Measurements from ENCODE around the gene EOGT.

EOGT gene
- 16.5 to 26.6 (median 24.6) reads per million in 3 donors for total RNA-seq

DNA sequence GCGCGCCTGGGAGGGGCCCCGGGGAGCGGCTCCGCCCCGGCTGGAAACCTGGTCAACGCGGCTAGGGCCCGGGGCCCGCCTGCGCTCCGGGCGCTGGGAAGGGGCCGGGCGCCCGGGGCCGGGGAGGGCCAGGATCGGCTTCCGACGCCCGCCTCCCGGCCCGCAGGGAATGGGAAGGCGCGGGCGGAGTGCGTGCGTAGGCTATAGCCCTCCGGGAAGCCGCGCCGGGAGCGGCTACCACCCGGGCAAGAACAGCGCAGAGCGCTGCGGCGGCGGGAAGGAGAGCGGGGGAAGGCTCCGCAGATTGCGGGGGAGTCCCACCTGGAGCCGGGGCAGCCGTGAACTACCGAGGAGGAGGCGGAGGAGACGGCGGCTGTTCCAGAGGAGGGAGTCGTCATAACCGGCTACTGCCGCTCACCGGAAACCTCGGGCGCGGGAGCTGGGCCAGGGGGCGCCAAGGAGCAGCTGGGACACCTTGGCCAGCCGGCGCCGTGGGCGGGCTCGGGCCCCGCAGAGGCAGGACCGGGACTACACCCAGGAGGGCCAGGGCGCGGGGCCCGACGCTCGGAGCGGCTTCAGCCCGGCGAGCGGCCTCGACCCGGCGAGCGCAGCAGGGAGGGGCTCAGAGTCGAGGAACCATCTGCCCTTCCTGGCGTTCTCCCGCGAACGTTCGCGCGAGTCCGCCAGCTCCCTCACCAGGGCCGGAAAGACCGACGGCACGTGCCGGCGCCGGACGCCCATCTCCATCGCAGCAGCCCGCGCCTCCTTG, at the start of gene EOGT:
Gene EOGT, minus strand, starts transcription at position 432 of the 769 bp plus-strand sequence. CDS start 3,838 bp downstream, outside the sequence.
- peak; percentile 68 to 76 (median 72) for DNase-seq
- peak within 1 kb of the TSS; percentile 61 for H3K27ac ChIP-seq (ENCODE audit: insufficient read depth, low read length, poor library complexity, severe bottlenecking)

DNA sequence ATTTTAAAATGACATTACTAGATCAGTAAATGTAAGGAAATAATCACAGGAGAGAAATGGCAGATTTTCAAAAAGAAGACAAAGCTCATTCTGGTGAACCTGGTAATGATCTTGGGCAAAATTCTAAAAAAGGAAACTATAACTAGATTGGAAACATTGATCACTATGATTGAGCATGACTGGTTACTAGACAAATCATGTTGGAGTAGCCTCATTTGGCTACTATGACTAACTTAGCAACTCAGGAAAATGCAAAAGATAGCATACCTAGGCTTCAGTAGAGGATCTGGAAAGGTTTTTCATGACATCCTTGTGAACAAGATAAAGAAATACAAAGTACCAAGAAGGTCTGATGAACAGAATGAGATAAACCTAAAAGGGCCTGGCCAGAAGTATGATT, 46.2 kb upstream of the EOGT start:
- peak overlapping the region; percentile 64 for H3K27ac ChIP-seq (ENCODE audit: insufficient read depth, low read length, poor library complexity, severe bottlenecking)
- H3K9me3 ChIP-seq (ENCODE audit: control insufficient read depth, low read length), result no peaks in the 10 kb centered on the region
- H3K36me3 ChIP-seq (ENCODE audit: control insufficient read depth, insufficient read depth, low read length), result peaks cover 30% of the 10 kb centered on the region
- peaks cover 18% of the 10 kb centered on the region for H3K4me1 ChIP-seq (ENCODE audit: control insufficient read depth, insufficient read depth, low read length, poor library complexity, severe bottlenecking)
- no peaks in the 10 kb centered on the region for H3K27me3 ChIP-seq (replicated peaks; ENCODE audit: control insufficient read depth, insufficient read depth, low read length, poor library complexity, severe bottlenecking)
- DNase-seq, result no peak
- H3K4me3 ChIP-seq (ENCODE audit: insufficient read depth, low read depth, low read length, poor library complexity, severe bottlenecking), result no peak overlapping the region

More for the DNA sequence above, at the start of gene EOGT:
- Histone ChIP-seq H3K36me3 (ENCODE audit: control insufficient read depth, insufficient read depth, low read length) (peaks cover 6% of the 10 kb centered on the region), H3K4me3 (ENCODE audit: insufficient read depth, low read depth, low read length, poor library complexity, severe bottlenecking) (peak within 1 kb of the TSS; percentile 88), H3K4me1 (ENCODE audit: control insufficient read depth, insufficient read depth, low read length, poor library complexity, severe bottlenecking) (peaks cover 8% of the 10 kb centered on the region), H3K27me3 (replicated peaks; ENCODE audit: control insufficient read depth, insufficient read depth, low read length, poor library complexity, severe bottlenecking) (no peaks in the 10 kb centered on the region), H3K9me3 (ENCODE audit: control insufficient read depth, low read length) (no peaks in the 10 kb centered on the region)

DNA sequence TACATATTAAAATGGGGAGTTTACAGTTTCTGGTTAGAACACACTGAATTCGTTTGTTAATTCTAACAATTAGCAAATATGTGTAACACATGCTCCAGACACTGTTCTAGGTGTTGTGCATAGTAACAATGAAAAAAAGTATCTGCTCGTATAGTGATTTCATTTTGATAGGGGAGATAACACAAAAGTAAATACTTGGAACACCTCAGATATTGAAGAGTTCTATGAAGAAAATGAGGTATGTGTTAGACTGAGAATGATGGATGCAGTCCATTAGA, 45.4 kb upstream of the EOGT start:
- Histone ChIP-seq H3K27ac (ENCODE audit: insufficient read depth, low read length, poor library complexity, severe bottlenecking) (peak overlapping the region; percentile 64), H3K4me3 (ENCODE audit: insufficient read depth, low read depth, low read length, poor library complexity, severe bottlenecking) (no peak overlapping the region), H3K9me3 (ENCODE audit: control insufficient read depth, low read length) (no peaks in the 10 kb centered on the region), H3K27me3 (replicated peaks; ENCODE audit: control insufficient read depth, insufficient read depth, low read length, poor library complexity, severe bottlenecking) (no peaks in the 10 kb centered on the region), H3K4me1 (ENCODE audit: control insufficient read depth, insufficient read depth, low read length, poor library complexity, severe bottlenecking) (peaks cover 12% of the 10 kb centered on the region), H3K36me3 (ENCODE audit: control insufficient read depth, insufficient read depth, low read length) (peaks cover 30% of the 10 kb centered on the region)
- DNase-seq, result no peak

DNA sequence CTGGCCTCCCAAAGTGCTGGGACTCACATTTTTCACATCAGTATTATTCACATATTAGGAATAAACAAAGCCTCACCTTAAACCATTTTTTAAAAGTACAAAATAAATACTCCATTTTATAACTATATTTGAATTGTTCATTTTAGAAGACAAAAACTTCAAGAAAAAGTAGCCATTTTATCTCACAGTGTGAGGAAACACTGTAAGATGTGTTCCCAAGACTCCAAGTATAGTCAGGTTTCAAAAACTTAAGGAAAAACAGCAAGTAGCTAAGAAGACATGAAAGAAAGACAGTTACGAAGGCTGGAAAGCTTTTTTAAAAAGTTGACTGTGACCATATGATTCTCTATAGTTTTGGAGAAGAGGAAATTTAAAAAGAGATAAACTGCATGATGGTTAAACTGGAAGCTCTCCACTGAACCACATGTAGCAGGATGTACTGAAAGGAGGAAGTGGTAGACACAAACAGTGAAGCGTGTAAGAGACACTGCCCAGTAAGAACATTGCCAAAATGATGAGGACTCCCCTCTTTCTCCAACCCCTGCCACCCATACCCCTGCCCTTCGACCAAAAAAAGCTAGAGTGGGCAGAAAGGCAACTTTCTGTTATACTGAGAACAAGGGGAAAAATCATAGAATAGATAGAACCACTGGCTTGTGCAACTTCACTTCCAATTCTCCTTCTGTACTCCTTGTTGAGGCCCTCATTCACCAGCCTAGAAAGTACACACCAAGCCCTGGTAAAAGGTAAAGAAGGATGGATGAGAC, 44.9 kb upstream of the EOGT start:
- peak overlapping the region; percentile 64 for H3K27ac ChIP-seq (ENCODE audit: insufficient read depth, low read length, poor library complexity, severe bottlenecking)
- H3K4me1 ChIP-seq (ENCODE audit: control insufficient read depth, insufficient read depth, low read length, poor library complexity, severe bottlenecking), result peaks cover 10% of the 10 kb centered on the region
- peaks cover 30% of the 10 kb centered on the region for H3K36me3 ChIP-seq (ENCODE audit: control insufficient read depth, insufficient read depth, low read length)
- no peaks in the 10 kb centered on the region for H3K9me3 ChIP-seq (ENCODE audit: control insufficient read depth, low read length)
- no peaks in the 10 kb centered on the region for H3K27me3 ChIP-seq (replicated peaks; ENCODE audit: control insufficient read depth, insufficient read depth, low read length, poor library complexity, severe bottlenecking)
- H3K4me3 ChIP-seq (ENCODE audit: insufficient read depth, low read depth, low read length, poor library complexity, severe bottlenecking), result no peak overlapping the region
- no peak for DNase-seq

DNA sequence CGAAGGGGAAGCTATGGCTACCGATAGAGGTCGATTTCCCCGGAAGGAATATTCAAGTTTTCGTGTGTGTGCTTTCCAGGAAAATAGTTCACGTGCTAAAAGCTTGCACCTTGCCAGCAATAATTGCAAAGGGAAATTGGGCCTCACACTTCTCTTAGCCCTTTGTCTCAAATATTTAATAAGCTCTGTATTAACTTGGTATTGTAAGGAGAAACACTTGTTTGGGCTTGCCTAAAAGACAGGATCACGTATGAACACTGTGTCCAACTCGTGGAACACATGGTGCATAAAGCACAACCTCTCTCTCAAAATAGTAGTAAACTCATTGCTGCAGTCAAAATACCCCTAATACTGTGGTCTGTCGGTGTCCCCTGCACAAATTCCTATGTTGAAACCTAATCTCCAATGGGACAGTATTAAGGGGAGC, 39.0 kb upstream of the EOGT start:
- H3K4me3 ChIP-seq (ENCODE audit: insufficient read depth, low read depth, low read length, poor library complexity, severe bottlenecking), result peak overlapping the region; percentile 96
- H3K27me3 ChIP-seq (replicated peaks; ENCODE audit: control insufficient read depth, insufficient read depth, low read length, poor library complexity, severe bottlenecking), result no peaks in the 10 kb centered on the region
- no peak for DNase-seq
- no peaks in the 10 kb centered on the region for H3K9me3 ChIP-seq (ENCODE audit: control insufficient read depth, low read length)
- peak overlapping the region; percentile 96 for H3K27ac ChIP-seq (ENCODE audit: insufficient read depth, low read length, poor library complexity, severe bottlenecking)
- peaks cover 16% of the 10 kb centered on the region for H3K4me1 ChIP-seq (ENCODE audit: control insufficient read depth, insufficient read depth, low read length, poor library complexity, severe bottlenecking)
- peaks cover 13% of the 10 kb centered on the region for H3K36me3 ChIP-seq (ENCODE audit: control insufficient read depth, insufficient read depth, low read length)

DNA sequence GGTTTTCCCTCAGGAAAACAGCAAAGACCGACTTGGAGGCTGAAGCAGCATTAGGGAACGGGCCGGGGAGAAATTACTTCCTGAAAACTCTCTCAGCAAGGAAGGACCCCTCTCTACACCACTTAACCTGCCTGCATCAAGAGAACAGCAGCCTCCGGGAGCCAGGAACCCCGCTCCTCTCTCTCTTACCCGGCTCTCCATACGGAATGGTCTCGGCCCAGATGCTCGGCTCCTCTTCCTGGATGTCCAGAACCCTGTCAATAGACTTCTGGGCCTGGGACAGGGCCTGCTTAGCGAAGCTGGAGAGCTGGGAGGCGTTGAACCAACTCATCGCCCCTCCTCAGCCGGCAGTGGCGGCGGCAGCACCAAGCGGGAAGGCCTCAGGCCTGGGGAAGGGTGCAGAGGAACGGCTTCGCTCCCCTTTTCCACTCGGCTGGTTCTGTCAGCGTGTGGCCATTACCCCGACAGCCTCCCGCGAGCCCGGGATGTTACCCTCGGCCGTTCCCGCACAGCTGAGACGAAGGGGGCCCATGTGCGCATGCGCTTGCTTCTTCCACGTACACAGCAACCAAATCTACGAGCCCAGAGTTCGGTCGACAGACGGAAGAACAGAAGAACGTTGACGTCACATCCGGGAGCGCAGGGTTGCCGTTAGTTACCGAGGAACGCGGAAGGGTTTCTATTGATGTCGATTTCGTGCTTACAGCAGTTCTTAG, 38.4 kb upstream of the EOGT start, which contains the start of gene TMF1:
Gene TMF1, minus strand, starts transcription at position 578 of the 716 bp plus-strand sequence. Its CDS starts 247 bp downstream, at position 331.
- Histone ChIP-seq H3K27me3 (replicated peaks; ENCODE audit: control insufficient read depth, insufficient read depth, low read length, poor library complexity, severe bottlenecking) (no peaks in the 10 kb centered on the region), H3K9me3 (ENCODE audit: control insufficient read depth, low read length) (no peaks in the 10 kb centered on the region), H3K36me3 (ENCODE audit: control insufficient read depth, insufficient read depth, low read length) (peaks cover 18% of the 10 kb centered on the region), H3K4me3 (ENCODE audit: insufficient read depth, low read depth, low read length, poor library complexity, severe bottlenecking) (peak within 1 kb of the TSS; percentile 96), H3K4me1 (ENCODE audit: control insufficient read depth, insufficient read depth, low read length, poor library complexity, severe bottlenecking) (peaks cover 16% of the 10 kb centered on the region), H3K27ac (ENCODE audit: insufficient read depth, low read length, poor library complexity, severe bottlenecking) (peak within 1 kb of the TSS; percentile 96)
- peak; percentile 95 to 98 (median 95) for DNase-seq

DNA sequence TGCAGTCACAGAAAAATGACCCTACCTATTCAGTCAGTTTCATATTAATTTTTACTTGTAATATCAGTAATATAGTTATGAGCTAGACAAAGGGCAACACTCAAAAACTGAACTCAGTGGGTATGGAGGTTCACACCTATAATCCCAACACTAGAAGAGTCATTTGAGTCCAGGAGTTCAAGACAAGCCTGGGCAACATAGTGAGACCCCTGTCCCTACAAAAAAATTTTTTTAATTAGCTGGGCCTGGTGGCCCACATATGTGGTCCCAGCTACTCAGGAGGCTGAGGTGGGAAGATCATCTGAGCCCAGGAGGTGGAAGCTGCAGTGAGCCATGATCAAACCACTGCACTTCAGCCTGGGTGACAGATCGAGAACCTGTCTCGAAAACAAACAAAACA, 35.5 kb upstream of the EOGT start:
- Histone ChIP-seq H3K27me3 (replicated peaks; ENCODE audit: control insufficient read depth, insufficient read depth, low read length, poor library complexity, severe bottlenecking) (no peaks in the 10 kb centered on the region), H3K9me3 (ENCODE audit: control insufficient read depth, low read length) (no peaks in the 10 kb centered on the region), H3K27ac (ENCODE audit: insufficient read depth, low read length, poor library complexity, severe bottlenecking) (no peak overlapping the region), H3K4me1 (ENCODE audit: control insufficient read depth, insufficient read depth, low read length, poor library complexity, severe bottlenecking) (peaks cover 16% of the 10 kb centered on the region), H3K4me3 (ENCODE audit: insufficient read depth, low read depth, low read length, poor library complexity, severe bottlenecking) (no peak overlapping the region), H3K36me3 (ENCODE audit: control insufficient read depth, insufficient read depth, low read length) (peaks cover 24% of the 10 kb centered on the region)
- DNase-seq, result no peak

DNA sequence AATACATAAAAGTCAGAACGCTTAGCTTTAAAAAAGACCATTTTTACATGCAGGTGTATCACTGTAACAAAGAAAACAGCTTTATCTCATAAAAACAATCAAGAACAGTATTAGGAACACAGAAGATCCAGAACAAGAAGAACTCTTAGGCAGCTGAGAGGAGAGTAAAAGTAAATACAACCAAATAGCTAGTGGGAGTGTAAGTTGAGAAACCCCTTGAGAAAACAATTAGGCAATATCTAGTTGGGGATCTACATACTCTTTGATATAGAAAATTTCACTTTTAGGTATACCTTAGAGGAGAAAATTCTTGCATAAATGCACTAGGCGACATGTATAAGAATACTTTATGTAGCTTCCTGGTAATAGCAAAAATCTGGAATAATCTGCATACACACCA, 31.1 kb upstream of the EOGT start:
- no peak overlapping the region for H3K4me3 ChIP-seq (ENCODE audit: insufficient read depth, low read depth, low read length, poor library complexity, severe bottlenecking)
- H3K36me3 ChIP-seq (ENCODE audit: control insufficient read depth, insufficient read depth, low read length), result peaks cover 50% of the 10 kb centered on the region
- no peaks in the 10 kb centered on the region for H3K4me1 ChIP-seq (ENCODE audit: control insufficient read depth, insufficient read depth, low read length, poor library complexity, severe bottlenecking)
- no peak for DNase-seq
- H3K27ac ChIP-seq (ENCODE audit: insufficient read depth, low read length, poor library complexity, severe bottlenecking), result no peak overlapping the region
- H3K9me3 ChIP-seq (ENCODE audit: control insufficient read depth, low read length), result no peaks in the 10 kb centered on the region
- no peaks in the 10 kb centered on the region for H3K27me3 ChIP-seq (replicated peaks; ENCODE audit: control insufficient read depth, insufficient read depth, low read length, poor library complexity, severe bottlenecking)

DNA sequence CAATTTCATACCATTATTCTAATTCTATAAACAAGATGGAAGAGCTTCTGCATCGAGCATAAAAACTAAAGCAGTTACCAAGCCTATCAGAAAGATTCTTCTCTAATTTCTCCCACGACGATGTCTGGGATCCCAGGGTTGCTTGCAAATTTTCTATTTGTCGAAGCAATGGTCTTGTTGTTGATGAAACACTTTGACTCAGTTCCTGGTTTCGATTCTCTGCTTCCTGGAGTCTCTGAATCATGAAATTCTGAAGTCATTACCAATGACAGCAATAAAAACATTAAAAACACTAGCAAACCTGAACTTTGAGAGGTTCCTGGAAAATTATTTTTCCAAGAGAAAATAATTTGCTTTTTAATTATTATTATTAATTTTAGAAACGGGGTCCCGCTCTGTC, 20.0 kb upstream of the EOGT start:
- no peak for DNase-seq
- Histone ChIP-seq H3K9me3 (ENCODE audit: control insufficient read depth, low read length) (no peaks in the 10 kb centered on the region), H3K36me3 (ENCODE audit: control insufficient read depth, insufficient read depth, low read length) (peaks cover 77% of the 10 kb centered on the region), H3K4me1 (ENCODE audit: control insufficient read depth, insufficient read depth, low read length, poor library complexity, severe bottlenecking) (no peaks in the 10 kb centered on the region), H3K27me3 (replicated peaks; ENCODE audit: control insufficient read depth, insufficient read depth, low read length, poor library complexity, severe bottlenecking) (no peaks in the 10 kb centered on the region), H3K27ac (ENCODE audit: insufficient read depth, low read length, poor library complexity, severe bottlenecking) (no peak overlapping the region), H3K4me3 (ENCODE audit: insufficient read depth, low read depth, low read length, poor library complexity, severe bottlenecking) (no peak overlapping the region)
